Subcutaneous adipose tissue (tissue), 4 donors: ENCODE data around the gene ATXN7L3. TPM values are rescaled to one million over a fixed set of nuclear protein-coding genes. Genes with fewer than 3 reads are reported as not detected.

Source experiments
- CTCF ChIP-seq: fragments of 450-650 bp; IDR thresholded peaks from one replicate; pipeline ENCODE4 v1.5.1; 2016; ENCODE audit warnings: low read depth, mild to moderate bottlenecking, control low read depth, antibody characterized with exemption, moderate library complexity
- total RNA-seq, 4 donors: library from RNA; depleted of rRNA; stranded (reverse); fragments of >200 nt; gene quantifications; one replicate each; pipeline ENCODE4 v1.1.0, GENCODE V29; 2016

ATXN7L3 gene
- total RNA-seq, 4 donors from 2014 or later: 11.7 to 31.6 (median 28.2) TPM

GRCh38 chr17:44233582-44233981 is 33.9 kb upstream of the ATXN7L3 start:
- TF ChIP-seq CTCF: no peak

GRCh38 chr17:44232061-44232460 is 32.4 kb upstream of the ATXN7L3 start:
- TF ChIP-seq CTCF: no peak

DNA sequence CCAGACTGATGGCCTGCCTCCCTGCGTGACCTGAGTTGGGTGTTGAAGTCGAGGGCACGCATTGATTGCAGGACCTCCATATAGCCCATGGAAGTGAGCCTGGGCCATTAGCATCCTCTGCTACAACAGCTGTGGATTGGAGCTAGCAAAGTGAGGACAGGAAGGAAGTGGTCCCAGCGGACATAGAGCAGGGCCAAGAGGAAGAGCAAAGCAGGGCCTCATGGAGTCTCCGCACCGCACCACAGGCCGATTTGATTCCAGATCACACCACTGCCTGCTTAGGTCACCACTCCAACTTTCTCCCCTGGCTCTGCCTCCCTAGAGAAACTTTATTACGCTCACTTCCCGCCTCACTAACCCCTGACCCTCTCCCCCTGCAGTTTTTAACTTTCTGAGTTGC is 30.5 kb upstream of the ATXN7L3 start:
- no peak for TF ChIP-seq CTCF

- no peak for TF ChIP-seq CTCF
These were observed 29.4 kb upstream of the ATXN7L3 start for GRCh38 chr17:44229090-44229489.

GRCh38 chr17:44223541-44224071 is 23.9 kb upstream of the ATXN7L3 start:
- no peak for TF ChIP-seq CTCF

DNA sequence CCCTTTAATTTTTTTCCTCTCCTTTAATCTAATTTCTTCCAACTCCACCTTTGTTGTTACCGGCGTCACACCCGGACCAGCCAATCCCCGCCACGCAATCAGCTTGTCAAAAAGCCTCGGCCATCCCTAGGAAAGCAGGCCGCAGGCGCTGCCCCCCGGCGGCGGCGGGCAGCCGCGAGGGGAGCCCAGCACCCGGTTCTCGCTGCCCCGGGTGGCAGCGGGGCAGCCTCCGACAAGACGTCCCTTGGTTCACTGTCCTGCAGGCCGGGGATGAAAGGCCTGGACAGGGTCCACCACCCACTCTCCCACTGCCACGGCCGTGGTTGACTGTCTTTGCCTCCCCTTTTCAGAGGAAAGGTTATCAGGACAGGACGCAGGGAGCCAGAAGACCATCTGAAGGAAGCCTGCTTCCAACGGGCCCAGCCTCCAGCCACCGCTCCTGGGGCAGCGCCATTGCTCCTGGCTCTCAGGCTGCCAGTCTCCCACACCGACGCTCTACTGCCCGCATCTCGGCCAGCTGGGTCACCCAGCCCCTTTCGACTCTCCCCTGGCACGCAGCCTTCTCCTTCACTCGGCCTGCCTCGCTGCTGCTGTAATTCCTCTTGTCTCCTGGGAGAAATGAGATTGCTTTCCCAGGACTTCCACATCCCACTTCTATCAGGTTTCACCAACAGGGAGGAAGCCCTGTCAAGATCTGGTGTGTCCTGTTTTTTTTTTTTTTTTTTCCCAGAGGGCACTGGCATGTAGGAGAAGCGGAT is 22.6 kb upstream of the ATXN7L3 start:
- TF ChIP-seq CTCF: no peak

DNA sequence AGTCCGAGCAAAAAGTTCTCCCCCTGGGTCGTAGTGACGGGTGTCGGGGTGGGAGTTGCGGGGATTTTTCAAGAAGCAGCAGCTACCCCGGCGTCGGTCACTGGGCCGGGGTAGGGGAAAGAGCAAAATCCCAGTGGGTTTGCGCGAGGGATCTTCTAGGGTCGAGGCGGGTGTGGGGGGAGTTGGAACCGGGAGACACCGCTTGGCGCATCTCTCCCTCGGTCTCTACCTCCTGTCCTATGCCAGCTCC is 22.1 kb upstream of the ATXN7L3 start:
- no peak for TF ChIP-seq CTCF
